T-cell (primary cell): ENCODE results near the gene RTN1. TPM values are rescaled to one million over a fixed set of nuclear protein-coding genes. Genes with fewer than 3 reads are reported as not detected.

Source experiments
- ATAC-seq, 4 experiments: fragments of 200-7000 bp in 3 of 4; fragments of 150-1000 bp in 1 of 4; cut with Tn5 transposase; replicated peaks in 1 of 4; 1 replicate in 3 of 4; 2 replicates in 1 of 4; pipeline ENCODE4 v1.10.0; 2021; ENCODE audit warnings: moderate library complexity in 3 of 4, mild to moderate bottlenecking in 2 of 4, moderate number of reproducible peaks in 1 of 4
- CTCF ChIA-PET, 2 donors: fragments of 300-600 bp; sonication (Branson Sonifier 250); formaldehyde crosslinking; loops; one replicate each; lab custom pipeline; 2022; ENCODE audit warnings: antibody characterized with exemption in 2 of 2; lab: Charles Lee
- POLR2A ChIA-PET, 2 donors: fragments of 300-600 bp; sonication (Branson Sonifier 250); formaldehyde crosslinking; loops; one replicate each; lab custom pipeline; 2022; ENCODE audit warnings: antibody characterized with exemption in 2 of 2; lab: Charles Lee
- DNase-seq, 35 experiments: peaks; one replicate each; pipeline versions ENCODE4 v3.0.0 to v3.0.0-alpha.2; 2013 to 2023
- H3K27ac ChIP-seq: one replicate; pipeline ENCODE4 v1.5.1; 2013; ENCODE audit warnings: low read length
- H3K27me3 ChIP-seq, 2 experiments: replicated peaks in 1 of 2; 1 replicate in 1 of 2; 2 replicates in 1 of 2; pipeline versions ENCODE4 v1.6.1 to v1.7.0; 2013; ENCODE audit warnings: low read length in 1 of 2, mixed read lengths in 1 of 2; ENCODE audit not compliant: control insufficient read depth in 2 of 2, insufficient read depth in 2 of 2; ENCODE audit errors: extremely low read depth in 1 of 2
- H3K36me3 ChIP-seq, 2 donors: 1 replicate in 1 of 2; 2 replicates in 1 of 2; pipeline versions ENCODE4 v1.6.1 to v1.7.0; 2013; ENCODE audit warnings: low read length in 1 of 2; ENCODE audit not compliant: control insufficient read depth in 2 of 2, insufficient read depth in 1 of 2; ENCODE audit errors: extremely low read depth in 1 of 2
- H3K4me1 ChIP-seq, 2 experiments: 1 replicate in 1 of 2; 2 replicates in 1 of 2; pipeline versions ENCODE4 v1.6.1 to v1.7.0; 2013; ENCODE audit warnings: low read length in 2 of 2, mixed read lengths in 1 of 2; ENCODE audit not compliant: insufficient read depth in 2 of 2, control insufficient read depth in 1 of 2; ENCODE audit errors: extremely low read depth in 1 of 2
- H3K4me3 ChIP-seq, 2 donors: 1 replicate in 1 of 2; 2 replicates in 1 of 2; pipeline versions ENCODE4 v1.5.1 to v1.7.0; 2013; ENCODE audit warnings: mild to moderate bottlenecking in 2 of 2, low read length in 1 of 2, moderate library complexity in 1 of 2; ENCODE audit not compliant: control insufficient read depth in 1 of 2; ENCODE audit errors: extremely low read depth in 1 of 2
- H3K9me3 ChIP-seq: 2 replicates; pipeline ENCODE4 v1.7.0; 2013
- H3K27ac Mint-ChIP-seq, 2 donors: one replicate each; pipeline ENCODE4 v1.8.0; 2020 to 2021; ENCODE audit warnings: mild to moderate bottlenecking in 2 of 2, mixed read lengths in 2 of 2
- H3K27me3 Mint-ChIP-seq, 2 donors: one replicate each; pipeline ENCODE4 v1.8.0; 2021 to 2022; ENCODE audit warnings: mixed read lengths in 2 of 2
- H3K36me3 Mint-ChIP-seq: one replicate; pipeline ENCODE4 v1.8.0; 2021; ENCODE audit warnings: mixed read lengths
- H3K4me1 Mint-ChIP-seq, 3 donors: one replicate each; pipeline ENCODE4 v1.8.0; 2020 to 2022; ENCODE audit warnings: mixed read lengths in 3 of 3, mild to moderate bottlenecking in 1 of 3
- H3K4me3 Mint-ChIP-seq, 3 donors: one replicate each; pipeline ENCODE4 v1.8.0; 2020 to 2022; ENCODE audit warnings: mild to moderate bottlenecking in 3 of 3, mixed read lengths in 3 of 3, moderate library complexity in 3 of 3
- H3K9me3 Mint-ChIP-seq, 3 donors: one replicate each; pipeline ENCODE4 v1.8.0; 2020 to 2022; ENCODE audit warnings: mixed read lengths in 3 of 3
- WGBS: methylation state at CpG from one replicate; pipeline ENCODE4 v1.1.5; 2013; ENCODE audit warnings: missing lambda C conversion rate; ENCODE audit not compliant: insufficient coverage; 5-methylcytosine and 5-hydroxymethylcytosine counted together
- total RNA-seq, 35 experiments: library from RNA in 6 of 35; stranded (reverse) in 6 of 35; fragments of 120-200 nt in 1 of 35; gene quantifications; one replicate each; pipeline versions ENCODE4 v1.2.1 to v1.2.4 and lab custom pipeline; 2013 to 2026

RTN1 gene
- total RNA-seq, 5 donors from 2014 or later (not counting 1 experiment from before 2014, with no cell fraction given), result 0.25 TPM; not detected in 4

GRCh38 chr14:59788176-59788575 lies 82.4 kb downstream of the RTN1 start:
- H3K36me3 Mint-ChIP-seq, result no peaks in the 10 kb centered on the region
- no CpG with 5 or more reads among the region's 2 CpGs for WGBS
- no peaks in the 10 kb centered on the region for H3K36me3 ChIP-seq
- DNase-seq, result no peak
- H3K4me3 ChIP-seq, result no peak overlapping the region
- H3K27me3 ChIP-seq, result no peaks in the 10 kb centered on the region
- ChIA-PET CTCF (no interaction called here), POLR2A (no interaction called here)
- H3K27ac ChIP-seq, result no peak overlapping the region
- H3K4me1 ChIP-seq, result no peaks in the 10 kb centered on the region
- H3K27ac Mint-ChIP-seq, result no peak overlapping the region
- no peaks in the 10 kb centered on the region for H3K9me3 Mint-ChIP-seq
- H3K4me1 Mint-ChIP-seq, result no peaks in the 10 kb centered on the region
- no peak overlapping the region for H3K4me3 Mint-ChIP-seq
- peaks cover 3 to 18% of the 10 kb centered on the region in 2 donors for H3K27me3 Mint-ChIP-seq
- no peak for ATAC-seq
- no peaks in the 10 kb centered on the region for H3K9me3 ChIP-seq

- Mint-ChIP-seq H3K27ac (no peak overlapping the region), H3K27me3 (peaks cover 3 to 13% of the 10 kb centered on the region in 2 donors), H3K9me3 (no peaks in the 10 kb centered on the region), H3K36me3 (no peaks in the 10 kb centered on the region), H3K4me3 (no peak overlapping the region), H3K4me1 (no peaks in the 10 kb centered on the region)
- Histone ChIP-seq H3K9me3 (no peaks in the 10 kb centered on the region), H3K4me3 (no peak overlapping the region), H3K27ac (no peak overlapping the region), H3K4me1 (no peaks in the 10 kb centered on the region), H3K36me3 (no peaks in the 10 kb centered on the region), H3K27me3 (no peaks in the 10 kb centered on the region)
- DNase-seq, result no peak
- ChIA-PET POLR2A (interaction anchor here in 1 of 2 donors (0.9 kb wide), 1 partner anchor 10 kb away, joined by 3 read pairs; no protein-coding TSS in a partner anchor), CTCF (no interaction called here)
- no peak for ATAC-seq
- WGBS, result no CpG with 5 or more reads among the region's 2 CpGs
Observed at GRCh38 chr14:59787045-59787674, 83.4 kb downstream of the RTN1 start.

- no peak for DNase-seq
- Mint-ChIP-seq H3K27ac (no peak overlapping the region), H3K36me3 (no peaks in the 10 kb centered on the region), H3K27me3 (peaks cover 3 to 4% of the 10 kb centered on the region in 2 donors), H3K9me3 (no peaks in the 10 kb centered on the region), H3K4me3 (no peak overlapping the region), H3K4me1 (no peaks in the 10 kb centered on the region)
- ChIA-PET POLR2A (no interaction called here), CTCF (no interaction called here)
- Histone ChIP-seq H3K27me3 (no peaks in the 10 kb centered on the region), H3K4me3 (no peak overlapping the region), H3K27ac (no peak overlapping the region), H3K36me3 (no peaks in the 10 kb centered on the region), H3K4me1 (no peaks in the 10 kb centered on the region), H3K9me3 (no peaks in the 10 kb centered on the region)
- ATAC-seq, result no peak
Observed at GRCh38 chr14:59785629-59786028, 84.9 kb downstream of the RTN1 start.

DNA sequence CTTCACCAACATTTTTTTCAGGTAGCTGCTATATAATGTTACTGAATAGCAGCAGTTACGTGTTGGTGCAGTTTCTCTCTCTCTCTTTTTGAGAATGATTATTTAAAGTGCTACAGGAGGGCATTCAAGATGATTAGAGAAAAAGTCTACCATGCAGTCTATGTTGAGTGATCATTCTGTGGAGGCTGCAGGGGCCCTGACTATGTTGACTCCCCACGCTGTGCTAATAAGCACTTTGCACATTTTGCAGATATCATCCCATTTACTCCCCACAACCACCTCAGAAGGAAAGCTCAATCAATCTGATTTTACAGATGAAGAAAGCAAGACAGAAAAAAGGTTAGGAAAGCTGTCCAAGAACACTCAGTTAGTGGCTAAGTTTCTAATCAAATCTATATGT lies 87.8 kb downstream of the RTN1 start:
- H3K27me3 Mint-ChIP-seq, result peaks cover 10 to 15% of the 10 kb centered on the region in 2 donors
- H3K27ac ChIP-seq, result no peak overlapping the region
- no peaks in the 10 kb centered on the region for H3K4me1 ChIP-seq
- H3K36me3 Mint-ChIP-seq, result no peaks in the 10 kb centered on the region
- ChIA-PET CTCF (no interaction called here), POLR2A (no interaction called here)
- H3K4me3 Mint-ChIP-seq, result no peak overlapping the region
- DNase-seq, result no peak
- WGBS, result no CpG with 5 or more reads among the region's 2 CpGs
- no peak for ATAC-seq
- H3K27me3 ChIP-seq, result no peaks in the 10 kb centered on the region
- no peaks in the 10 kb centered on the region for H3K9me3 ChIP-seq
- H3K9me3 Mint-ChIP-seq, result no peaks in the 10 kb centered on the region
- H3K36me3 ChIP-seq, result no peaks in the 10 kb centered on the region
- no peaks in the 10 kb centered on the region for H3K4me1 Mint-ChIP-seq
- no peak overlapping the region for H3K4me3 ChIP-seq
- H3K27ac Mint-ChIP-seq, result no peak overlapping the region

GRCh38 chr14:59777006-59777579 lies 93.5 kb downstream of the RTN1 start:
- H3K27ac Mint-ChIP-seq, result no peak overlapping the region
- no peaks in the 10 kb centered on the region for H3K36me3 ChIP-seq
- DNase-seq (no peak), ATAC-seq (no peak)
- no peak overlapping the region for H3K4me3 ChIP-seq
- H3K4me3 Mint-ChIP-seq, result no peak overlapping the region
- H3K9me3 Mint-ChIP-seq, result no peaks in the 10 kb centered on the region
- CTCF ChIA-PET, result no interaction called here
- H3K27me3 ChIP-seq, result no peaks in the 10 kb centered on the region
- H3K9me3 ChIP-seq, result no peaks in the 10 kb centered on the region
- no peaks in the 10 kb centered on the region for H3K4me1 ChIP-seq
- peaks cover 7 to 10% of the 10 kb centered on the region in 2 donors for H3K27me3 Mint-ChIP-seq
- no peaks in the 10 kb centered on the region for H3K36me3 Mint-ChIP-seq
- WGBS, result 80% methylated on average over 2 of the region's 4 CpGs
- POLR2A ChIA-PET, result no interaction called here
- no peaks in the 10 kb centered on the region for H3K4me1 Mint-ChIP-seq
- H3K27ac ChIP-seq, result no peak overlapping the region

DNA sequence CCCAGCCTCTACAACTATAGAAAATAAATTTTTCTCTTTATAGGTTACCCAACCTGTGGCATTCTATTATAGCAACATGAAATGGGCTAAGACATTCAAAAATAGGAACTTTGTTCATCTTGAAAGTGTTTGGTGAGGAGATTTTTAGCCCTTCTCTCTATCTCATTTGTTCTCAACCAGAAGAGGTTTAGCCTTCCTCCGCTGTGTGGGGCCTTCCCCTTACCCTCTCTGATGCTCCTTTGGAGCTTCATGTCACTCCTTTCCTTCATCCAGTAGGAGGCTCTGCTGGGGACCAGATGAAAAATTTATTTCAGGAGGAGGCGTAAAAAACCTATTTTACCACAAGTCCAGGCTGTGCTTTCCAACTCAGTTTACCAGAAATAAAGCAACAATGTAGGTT lies 94.1 kb downstream of the RTN1 start:
- no peaks in the 10 kb centered on the region for H3K36me3 ChIP-seq
- no CpG with 5 or more reads among the region's 2 CpGs for WGBS

More for the DNA sequence above, 94.1 kb downstream of the RTN1 start:
- no peak overlapping the region for H3K27ac ChIP-seq
- no peaks in the 10 kb centered on the region for H3K9me3 ChIP-seq
- ATAC-seq (no peak), DNase-seq (no peak)
- H3K4me3 ChIP-seq, result no peak overlapping the region
- H3K36me3 Mint-ChIP-seq, result no peaks in the 10 kb centered on the region
- no peaks in the 10 kb centered on the region for H3K27me3 ChIP-seq
- no peaks in the 10 kb centered on the region for H3K9me3 Mint-ChIP-seq
- no peak overlapping the region for H3K4me3 Mint-ChIP-seq
- peaks cover 7 to 10% of the 10 kb centered on the region in 2 donors for H3K27me3 Mint-ChIP-seq
- POLR2A ChIA-PET, result no interaction called here
- H3K4me1 ChIP-seq, result no peaks in the 10 kb centered on the region
- H3K4me1 Mint-ChIP-seq, result no peaks in the 10 kb centered on the region
- CTCF ChIA-PET, result no interaction called here
- H3K27ac Mint-ChIP-seq, result no peak overlapping the region
